ENCODE measurements around the gene GADD45A.

GRCh38 chr1:67696708-67697107, 11.7 kb downstream of the GADD45A start:
- TF ChIP-seq POLR2A (IDR thresholded peaks at IDR 0.05; ENCODE audit: low read depth, low read length): no peak
- no peak for TF ChIP-seq TAF1 (IDR thresholded peaks at IDR 0.05; ENCODE audit: low read depth, low read length)
- no peak for TF ChIP-seq SPI1 (IDR thresholded peaks at IDR 0.05; ENCODE audit: low read depth, low read length)
- no peak for TF ChIP-seq POLR2AphosphoS5 (IDR thresholded peaks at IDR 0.05; ENCODE audit: low read depth, low read length)
- TF ChIP-seq PAX5 (IDR thresholded peaks at IDR 0.05; ENCODE audit: insufficient read depth, low read length, severe bottlenecking): no peak
- TF ChIP-seq POU2F2 (IDR thresholded peaks at IDR 0.05; ENCODE audit: low read depth, low read length): no peak

Data from GM12891 (cell line).